ENCODE measurements around the gene CCDC32.

GRCh38 chr15:40506964-40507571 lies 57.8 kb downstream of the CCDC32 start:
- TF ChIP-seq POLR2A (IDR thresholded peaks at IDR 0.05): no peak
- peak; percentile 57 to 81 (median 70) for TF ChIP-seq CTCF (IDR thresholded peaks at IDR 0.05)
